ENCODE measurements around the gene ADCY3. TPM values are rescaled to one million over a fixed set of nuclear protein-coding genes. Genes with fewer than 3 reads are reported as not detected.

The ADCY3 gene
- total RNA-seq, 4 donors from 2014 or later = 11.7 to 80.2 (median 22.6) TPM

DNA sequence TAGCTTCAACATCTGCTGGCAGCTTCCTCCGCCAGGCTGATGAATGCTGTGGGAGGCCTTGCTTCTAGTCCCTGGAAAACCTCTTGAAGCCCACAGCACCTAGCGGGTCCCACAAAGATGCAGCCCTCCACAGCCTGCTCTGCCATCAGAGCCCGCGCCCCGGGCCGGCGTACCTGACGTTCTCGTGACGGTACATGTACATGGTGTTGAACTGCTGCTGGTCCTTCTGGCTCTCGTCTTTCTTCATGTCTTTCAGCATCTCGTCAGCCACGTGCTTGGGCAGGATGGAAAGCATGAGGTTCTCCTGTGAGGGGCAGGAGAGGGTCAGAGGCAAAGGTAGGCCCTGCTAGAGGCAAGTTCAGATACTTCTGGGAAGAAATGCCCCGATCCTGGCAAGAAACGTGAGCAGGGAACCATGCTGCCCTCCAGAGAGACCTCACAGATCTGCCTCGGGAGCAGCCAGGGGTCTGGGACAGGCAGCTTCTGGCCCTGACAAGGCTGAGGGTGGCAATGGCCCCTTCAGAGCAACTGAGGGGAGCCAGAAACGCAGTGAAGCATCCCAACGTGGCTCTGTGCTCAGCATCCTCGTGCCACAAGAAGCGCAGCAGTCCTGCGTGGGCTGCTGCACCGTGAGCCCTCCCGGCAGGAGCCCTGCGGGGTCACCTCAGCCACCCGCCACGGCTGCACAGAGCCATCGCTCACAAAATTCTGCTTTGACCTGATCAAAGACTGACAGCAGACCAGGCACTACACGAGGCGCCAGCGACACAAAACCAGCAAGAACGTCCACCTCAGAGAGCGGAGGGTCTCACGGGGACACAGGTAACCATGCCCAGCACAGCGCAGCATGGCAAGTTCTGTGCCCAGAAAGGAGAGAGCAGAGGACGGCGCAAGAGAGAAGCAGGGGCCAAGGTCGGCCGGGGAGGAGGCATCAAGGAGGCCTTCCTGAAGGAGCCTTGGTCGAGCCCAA, 77.7 kb downstream of the ADCY3 start:
- TF ChIP-seq EP300 (IDR thresholded peaks at IDR 0.05; ENCODE audit: low read depth) (no peak), POLR2A (IDR thresholded peaks at IDR 0.05) (no peak), POLR2AphosphoS5 (IDR thresholded peaks at IDR 0.05) (no peak)
- TF ChIP-seq, protein P1, sequence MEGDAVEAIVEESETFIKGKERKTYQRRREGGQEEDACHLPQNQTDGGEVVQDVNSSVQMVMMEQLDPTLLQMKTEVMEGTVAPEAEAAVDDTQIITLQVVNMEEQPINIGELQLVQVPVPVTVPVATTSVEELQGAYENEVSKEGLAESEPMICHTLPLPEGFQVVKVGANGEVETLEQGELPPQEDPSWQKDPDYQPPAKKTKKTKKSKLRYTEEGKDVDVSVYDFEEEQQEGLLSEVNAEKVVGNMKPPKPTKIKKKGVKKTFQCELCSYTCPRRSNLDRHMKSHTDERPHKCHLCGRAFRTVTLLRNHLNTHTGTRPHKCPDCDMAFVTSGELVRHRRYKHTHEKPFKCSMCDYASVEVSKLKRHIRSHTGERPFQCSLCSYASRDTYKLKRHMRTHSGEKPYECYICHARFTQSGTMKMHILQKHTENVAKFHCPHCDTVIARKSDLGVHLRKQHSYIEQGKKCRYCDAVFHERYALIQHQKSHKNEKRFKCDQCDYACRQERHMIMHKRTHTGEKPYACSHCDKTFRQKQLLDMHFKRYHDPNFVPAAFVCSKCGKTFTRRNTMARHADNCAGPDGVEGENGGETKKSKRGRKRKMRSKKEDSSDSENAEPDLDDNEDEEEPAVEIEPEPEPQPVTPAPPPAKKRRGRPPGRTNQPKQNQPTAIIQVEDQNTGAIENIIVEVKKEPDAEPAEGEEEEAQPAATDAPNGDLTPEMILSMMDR (IDR thresholded peaks at IDR 0.05) = no peak
- in situ Hi-C loops (cut with MboI; ENCODE audit: low pct_ligation_motif_present in 1 of 4, low pct_unique_long_range_greater_than_20kb in 1 of 4, low sequenced_read_pairs in 3 of 4) = no loop called here
- 94 to 95% methylated on average over 10 to 39 of the region's 39 CpGs for WGBS, 2 donors (ENCODE audit: low coverage in 1 of 2)
- no peak overlapping the region for H3K4me3 ChIP-seq
- intact Hi-C loops (cut with DNase I; ENCODE audit: low total_unique reads) = no loop called here
- no peak overlapping the region for H3K27ac ChIP-seq
- no peaks in the 10 kb centered on the region for H3K36me3 ChIP-seq
- no peaks in the 10 kb centered on the region for H3K9me3 ChIP-seq
- H3K27me3 ChIP-seq = no peaks in the 10 kb centered on the region
- no peak for DNase-seq
- no peaks in the 10 kb centered on the region for H3K4me1 ChIP-seq

DNA sequence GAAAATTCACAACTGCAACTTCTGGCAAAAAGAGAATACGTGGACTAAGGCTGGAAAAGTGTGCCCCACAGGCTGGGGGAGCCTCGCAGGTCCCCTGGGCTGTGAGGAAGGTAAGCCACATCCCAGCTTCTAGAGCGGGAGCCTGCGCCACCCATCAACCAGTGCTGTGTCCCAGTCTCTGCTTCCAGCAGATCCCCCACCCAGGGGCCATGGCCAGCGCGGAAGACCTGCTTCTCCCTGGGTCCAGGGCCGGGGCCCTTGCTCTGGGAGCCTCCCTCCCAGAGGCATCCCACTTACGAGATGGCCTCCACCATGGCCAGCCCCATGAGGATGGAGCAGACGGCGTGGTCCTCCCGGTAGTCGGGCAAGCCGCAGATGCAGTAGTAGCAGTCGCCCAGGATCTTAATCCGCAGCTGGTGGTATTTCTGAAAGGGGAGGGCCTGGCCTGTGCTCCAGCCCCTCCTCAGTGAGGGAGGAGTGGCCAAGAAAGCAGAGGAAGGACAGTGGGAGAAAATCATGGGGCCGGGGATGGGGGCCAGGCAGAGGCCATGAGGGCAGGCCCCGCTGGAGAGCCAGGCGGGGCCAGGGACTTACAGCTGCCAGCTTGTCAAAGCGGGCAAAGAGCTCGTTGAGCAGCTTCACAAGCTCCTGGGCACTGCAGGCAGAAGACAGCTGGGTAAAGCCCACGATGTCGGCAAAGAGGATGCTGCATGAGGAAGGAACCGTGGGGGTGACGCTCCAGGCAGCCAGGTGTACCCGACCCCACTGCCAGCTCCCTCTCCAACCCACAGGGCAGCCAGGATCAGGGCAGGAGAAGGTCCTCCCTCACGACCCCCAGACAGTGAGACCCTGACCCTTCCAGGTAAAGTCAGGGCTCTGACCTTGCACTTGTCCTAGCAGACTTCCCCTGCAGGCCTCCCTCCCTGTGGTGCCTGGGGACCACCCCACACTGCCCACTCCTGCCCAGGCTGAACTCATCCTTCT, 78.8 kb downstream of the ADCY3 start:
- no peaks in the 10 kb centered on the region for H3K9me3 ChIP-seq
- DNase-seq = no peak
- in situ Hi-C loops (cut with MboI; ENCODE audit: low pct_ligation_motif_present in 1 of 4, low pct_unique_long_range_greater_than_20kb in 1 of 4, low sequenced_read_pairs in 3 of 4) (no loop called here), intact Hi-C loops (cut with DNase I; ENCODE audit: low total_unique reads) (no loop called here)
- H3K36me3 ChIP-seq = no peaks in the 10 kb centered on the region
- H3K27ac ChIP-seq = no peak overlapping the region
- no peaks in the 10 kb centered on the region for H3K4me1 ChIP-seq
- TF ChIP-seq POLR2A (IDR thresholded peaks at IDR 0.05) (no peak), EP300 (IDR thresholded peaks at IDR 0.05; ENCODE audit: low read depth) (no peak), POLR2AphosphoS5 (IDR thresholded peaks at IDR 0.05) (no peak)
- TF ChIP-seq, protein P1 (IDR thresholded peaks at IDR 0.05) = no peak
- H3K4me3 ChIP-seq = no peak overlapping the region
- 89 to 100% methylated on average over 4 to 26 of the region's 26 CpGs for WGBS, 2 donors (ENCODE audit: low coverage in 1 of 2)
- H3K27me3 ChIP-seq = no peaks in the 10 kb centered on the region

DNA sequence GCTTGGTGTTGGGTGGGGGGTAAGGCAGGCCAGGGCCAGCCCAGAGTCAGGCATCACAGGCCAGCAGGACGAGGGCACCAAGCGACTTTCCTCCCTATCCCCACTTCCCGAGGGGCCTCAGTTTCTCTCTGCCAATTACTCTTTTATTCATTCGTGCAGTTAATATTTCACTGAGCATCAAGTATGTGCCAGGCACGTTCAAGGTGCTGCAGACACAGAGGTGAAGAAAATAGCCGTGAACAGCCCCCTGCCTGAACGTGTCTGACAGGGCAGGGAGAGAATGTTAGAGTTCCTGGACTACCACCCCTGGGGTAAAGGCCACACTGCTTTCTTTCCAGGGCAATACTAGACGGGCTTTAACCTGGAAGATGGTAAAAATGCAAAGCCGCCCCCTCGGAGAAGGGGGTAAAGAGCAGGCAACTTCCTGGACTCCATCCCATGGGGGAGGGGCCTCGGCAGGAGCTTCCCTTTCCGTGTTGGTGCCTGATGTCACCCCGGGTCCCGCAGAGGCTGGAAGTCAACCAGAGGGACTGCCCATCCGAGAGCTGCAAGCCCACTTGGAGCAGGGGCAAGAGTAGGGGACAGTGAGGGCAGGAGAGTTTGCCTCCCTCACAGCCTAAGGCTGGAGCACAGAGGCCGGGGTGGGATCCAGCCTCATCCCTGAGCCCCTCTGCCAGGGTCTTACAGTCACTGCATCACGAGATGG, 79.7 kb downstream of the ADCY3 start:
- no peaks in the 10 kb centered on the region for H3K27me3 ChIP-seq
- no peak for DNase-seq
- no peaks in the 10 kb centered on the region for H3K4me1 ChIP-seq
- TF ChIP-seq POLR2A (IDR thresholded peaks at IDR 0.05) = no peak
- TF ChIP-seq, protein P1 (IDR thresholded peaks at IDR 0.05) = no peak
- TF ChIP-seq POLR2AphosphoS5 (IDR thresholded peaks at IDR 0.05) = no peak
- TF ChIP-seq EP300 (IDR thresholded peaks at IDR 0.05; ENCODE audit: low read depth) = no peak
- H3K36me3 ChIP-seq = no peaks in the 10 kb centered on the region
- in situ Hi-C loops (cut with MboI; ENCODE audit: low pct_ligation_motif_present in 1 of 4, low pct_unique_long_range_greater_than_20kb in 1 of 4, low sequenced_read_pairs in 3 of 4) (no loop called here), intact Hi-C loops (cut with DNase I; ENCODE audit: low total_unique reads) (no loop called here)
- no peak overlapping the region for H3K27ac ChIP-seq
- no peaks in the 10 kb centered on the region for H3K9me3 ChIP-seq
- 81% methylated on average over 17 of the region's 17 CpGs; no CpG with 5 or more reads in 1 of the 2 donors for WGBS, 2 donors (ENCODE audit: low coverage in 1 of 2)
- H3K4me3 ChIP-seq = no peak overlapping the region
